Measurements from ENCODE around the gene ZBTB47. TPM values are rescaled to one million over a fixed set of nuclear protein-coding genes. Genes with fewer than 3 reads are reported as not detected.

The ZBTB47 gene
- polyA plus RNA-seq, 4 donors, result 0.89 to 11.4 (median 7.8) TPM

GRCh38 chr3:42693530-42693930 lies 40.0 kb downstream of the ZBTB47 start:
- FAIRE-seq, result no peak
- DNase-seq, result no peak
- Histone ChIP-seq H3K9me3 (ENCODE audit: control insufficient read depth in 2 of 2, insufficient read depth in 1 of 2, low read depth in 1 of 2, low read length in 1 of 2) (no peaks in the 10 kb centered on the region), H3K36me3 (ENCODE audit: control insufficient read depth in 3 of 3, insufficient read depth in 2 of 3, low read depth in 1 of 3, low read length in 3 of 3) (no peaks in the 10 kb centered on the region), H3K4me1 (ENCODE audit: control insufficient read depth in 3 of 3, insufficient read depth in 2 of 3, low read depth in 1 of 3, low read length in 2 of 3) (no peaks in the 10 kb centered on the region), H3K27me3 (ENCODE audit: control insufficient read depth in 3 of 3, insufficient read depth in 3 of 3, low read length in 3 of 3) (peaks cover 0 to 9% (median 0%) of the 10 kb centered on the region in 3 donors), H3K4me3 (ENCODE audit: low read depth in 1 of 3, low read length in 3 of 3) (no peak overlapping the region), H3K27ac (ENCODE audit: low read depth in 1 of 3, low read length in 2 of 3) (no peak overlapping the region)
- whole genome bisulfite sequencing, 3 donors, result 70 to 73% (median 72%) methylated on average over 4 of the region's 4 CpGs

DNA sequence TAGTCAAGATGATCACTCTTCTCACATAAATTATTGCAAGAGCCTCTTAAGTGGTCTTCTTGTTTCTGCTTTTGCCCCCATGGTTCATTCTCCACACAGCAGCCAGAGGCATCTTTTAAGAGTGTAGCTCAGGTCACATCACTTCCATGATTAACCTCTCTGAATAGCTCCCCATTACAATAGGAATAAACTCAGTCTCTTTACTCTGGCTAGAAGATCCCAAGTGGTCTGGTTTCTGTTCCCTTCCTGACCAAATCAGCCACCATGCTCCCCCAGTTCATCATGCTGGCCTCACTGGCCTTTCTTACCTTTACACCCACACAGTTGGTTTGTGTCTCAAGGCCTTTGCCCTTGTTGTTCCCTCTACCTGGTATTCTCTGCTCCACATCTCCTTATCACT lies 40.9 kb downstream of the ZBTB47 start:
- no peak overlapping the region for H3K27ac ChIP-seq (ENCODE audit: low read depth in 1 of 3, low read length in 2 of 3)
- FAIRE-seq (no peak), DNase-seq (no peak)

GRCh38 chr3:42696356-42697288 lies 43.1 kb downstream of the ZBTB47 start:
- H3K36me3 ChIP-seq (ENCODE audit: control insufficient read depth in 3 of 3, insufficient read depth in 2 of 3, low read depth in 1 of 3, low read length in 3 of 3), result no peaks in the 10 kb centered on the region
- no peaks in the 10 kb centered on the region for H3K9me3 ChIP-seq (ENCODE audit: control insufficient read depth in 2 of 2, insufficient read depth in 1 of 2, low read depth in 1 of 2, low read length in 1 of 2)
- H3K4me3 ChIP-seq (ENCODE audit: low read depth in 1 of 3, low read length in 3 of 3), result no peak overlapping the region
- DNase-seq (no peak), FAIRE-seq (no peak)
- no peaks in the 10 kb centered on the region for H3K4me1 ChIP-seq (ENCODE audit: control insufficient read depth in 3 of 3, insufficient read depth in 2 of 3, low read depth in 1 of 3, low read length in 2 of 3)
- no peak overlapping the region for H3K27ac ChIP-seq (ENCODE audit: low read depth in 1 of 3, low read length in 2 of 3)
- H3K27me3 ChIP-seq (ENCODE audit: control insufficient read depth in 3 of 3, insufficient read depth in 3 of 3, low read length in 3 of 3), result peaks cover 0 to 6% (median 0%) of the 10 kb centered on the region in 3 donors
- WGBS, 3 donors, result 66 to 75% (median 67%) methylated on average over 19 of the region's 19 CpGs

More for the DNA sequence above, 40.9 kb downstream of the ZBTB47 start:
- Histone ChIP-seq H3K4me3 (ENCODE audit: low read depth in 1 of 3, low read length in 3 of 3) (no peak overlapping the region), H3K9me3 (ENCODE audit: control insufficient read depth in 2 of 2, insufficient read depth in 1 of 2, low read depth in 1 of 2, low read length in 1 of 2) (no peaks in the 10 kb centered on the region), H3K36me3 (ENCODE audit: control insufficient read depth in 3 of 3, insufficient read depth in 2 of 3, low read depth in 1 of 3, low read length in 3 of 3) (no peaks in the 10 kb centered on the region), H3K4me1 (ENCODE audit: control insufficient read depth in 3 of 3, insufficient read depth in 2 of 3, low read depth in 1 of 3, low read length in 2 of 3) (no peaks in the 10 kb centered on the region), H3K27me3 (ENCODE audit: control insufficient read depth in 3 of 3, insufficient read depth in 3 of 3, low read length in 3 of 3) (peaks cover 0 to 9% (median 0%) of the 10 kb centered on the region in 3 donors)

- no peak for DNase-seq
- FAIRE-seq, result no peak
- H3K27ac ChIP-seq (ENCODE audit: low read depth in 1 of 3, low read length in 2 of 3), result no peak overlapping the region
- H3K36me3 ChIP-seq (ENCODE audit: control insufficient read depth in 3 of 3, insufficient read depth in 2 of 3, low read depth in 1 of 3, low read length in 3 of 3), result no peaks in the 10 kb centered on the region
- H3K4me3 ChIP-seq (ENCODE audit: low read depth in 1 of 3, low read length in 3 of 3), result no peak overlapping the region
- H3K9me3 ChIP-seq (ENCODE audit: control insufficient read depth in 2 of 2, insufficient read depth in 1 of 2, low read depth in 1 of 2, low read length in 1 of 2), result no peaks in the 10 kb centered on the region
- H3K4me1 ChIP-seq (ENCODE audit: control insufficient read depth in 3 of 3, insufficient read depth in 2 of 3, low read depth in 1 of 3, low read length in 2 of 3), result no peaks in the 10 kb centered on the region
- WGBS, 3 donors, result 80 to 87% (median 85%) methylated on average over 18 of the region's 18 CpGs
- peaks cover 0 to 3% (median 0%) of the 10 kb centered on the region in 3 donors for H3K27me3 ChIP-seq (ENCODE audit: control insufficient read depth in 3 of 3, insufficient read depth in 3 of 3, low read length in 3 of 3)
These were observed 44.0 kb downstream of the ZBTB47 start for GRCh38 chr3:42697289-42698051.

DNA sequence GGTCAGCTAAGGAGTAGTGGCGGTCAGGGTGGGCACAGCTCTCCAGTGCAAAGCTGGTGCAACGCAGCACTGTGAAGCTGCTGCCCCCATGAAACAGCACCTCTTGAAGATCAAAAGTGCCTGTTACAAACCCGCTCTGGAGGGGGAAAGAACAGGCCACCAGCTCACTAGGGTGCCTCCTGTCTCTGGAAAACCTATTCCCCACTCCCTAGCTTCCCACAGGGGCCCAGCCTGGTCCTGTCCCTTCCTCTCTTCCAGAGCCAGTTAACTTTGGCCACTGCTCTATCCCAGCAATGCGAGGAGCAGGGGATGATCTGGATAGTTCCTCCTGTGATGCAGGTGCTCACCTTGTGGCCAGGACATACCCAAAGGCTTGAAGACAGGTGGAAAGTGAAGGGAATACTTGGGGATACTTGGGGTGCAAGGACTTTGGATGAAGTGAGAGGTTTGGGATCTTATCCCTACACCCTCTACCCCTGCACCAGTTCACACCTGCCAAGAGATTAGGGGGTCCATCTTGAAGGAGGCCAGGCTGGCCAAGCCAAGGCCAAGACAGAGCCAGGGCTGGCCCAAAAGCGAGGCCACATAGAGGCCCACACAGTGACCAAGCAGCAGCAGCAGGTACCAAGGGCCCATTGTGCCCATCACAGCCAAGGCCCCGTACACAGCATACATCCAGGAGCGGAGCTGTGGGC lies 44.9 kb downstream of the ZBTB47 start:
- no peak for FAIRE-seq
- no peak overlapping the region for H3K27ac ChIP-seq (ENCODE audit: low read depth in 1 of 3, low read length in 2 of 3)
- WGBS, 3 donors, result 83 to 87% (median 84%) methylated on average over 7 of the region's 7 CpGs
- no peaks in the 10 kb centered on the region for H3K4me1 ChIP-seq (ENCODE audit: control insufficient read depth in 3 of 3, insufficient read depth in 2 of 3, low read depth in 1 of 3, low read length in 2 of 3)
- no peaks in the 10 kb centered on the region for H3K9me3 ChIP-seq (ENCODE audit: control insufficient read depth in 2 of 2, insufficient read depth in 1 of 2, low read depth in 1 of 2, low read length in 1 of 2)
- DNase-seq, result no peak
- no peaks in the 10 kb centered on the region for H3K36me3 ChIP-seq (ENCODE audit: control insufficient read depth in 3 of 3, insufficient read depth in 2 of 3, low read depth in 1 of 3, low read length in 3 of 3)
- H3K4me3 ChIP-seq (ENCODE audit: low read depth in 1 of 3, low read length in 3 of 3), result no peak overlapping the region
- H3K27me3 ChIP-seq (ENCODE audit: control insufficient read depth in 3 of 3, insufficient read depth in 3 of 3, low read length in 3 of 3), result peaks cover 0 to 3% (median 0%) of the 10 kb centered on the region in 3 donors

DNA sequence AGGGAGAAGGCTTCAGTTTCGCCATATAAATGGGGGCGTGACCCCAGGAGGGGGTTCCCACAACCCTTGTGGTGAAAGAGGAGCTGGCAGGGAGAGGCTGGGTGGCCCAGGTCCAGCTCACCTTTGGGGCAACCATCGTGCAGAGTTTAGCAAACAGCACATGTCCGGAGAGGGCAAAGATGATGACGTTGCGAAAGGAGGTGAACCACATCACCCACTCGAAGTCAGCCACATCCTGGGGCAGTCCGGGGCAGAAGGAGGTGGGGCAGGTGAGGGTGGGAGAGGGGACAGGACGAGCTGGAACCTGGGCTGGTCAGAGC lies 45.4 kb downstream of the ZBTB47 start:
- DNase-seq, result no peak
- no peaks in the 10 kb centered on the region for H3K36me3 ChIP-seq (ENCODE audit: control insufficient read depth in 3 of 3, insufficient read depth in 2 of 3, low read depth in 1 of 3, low read length in 3 of 3)
- no peak for FAIRE-seq
- H3K27ac ChIP-seq (ENCODE audit: low read depth in 1 of 3, low read length in 2 of 3), result no peak overlapping the region
- no peaks in the 10 kb centered on the region for H3K9me3 ChIP-seq (ENCODE audit: control insufficient read depth in 2 of 2, insufficient read depth in 1 of 2, low read depth in 1 of 2, low read length in 1 of 2)
- WGBS, 3 donors, result 43 to 70% (median 63%) methylated on average over 9 of the region's 9 CpGs
- no peak overlapping the region for H3K4me3 ChIP-seq (ENCODE audit: low read depth in 1 of 3, low read length in 3 of 3)
- no peaks in the 10 kb centered on the region for H3K4me1 ChIP-seq (ENCODE audit: control insufficient read depth in 3 of 3, insufficient read depth in 2 of 3, low read depth in 1 of 3, low read length in 2 of 3)
- H3K27me3 ChIP-seq (ENCODE audit: control insufficient read depth in 3 of 3, insufficient read depth in 3 of 3, low read length in 3 of 3), result peaks cover 0 to 3% (median 0%) of the 10 kb centered on the region in 3 donors

GRCh38 chr3:42699511-42699971 lies 46.0 kb downstream of the ZBTB47 start:
- Histone ChIP-seq H3K9me3 (ENCODE audit: control insufficient read depth in 2 of 2, insufficient read depth in 1 of 2, low read depth in 1 of 2, low read length in 1 of 2) (no peaks in the 10 kb centered on the region), H3K36me3 (ENCODE audit: control insufficient read depth in 3 of 3, insufficient read depth in 2 of 3, low read depth in 1 of 3, low read length in 3 of 3) (no peaks in the 10 kb centered on the region), H3K4me1 (ENCODE audit: control insufficient read depth in 3 of 3, insufficient read depth in 2 of 3, low read depth in 1 of 3, low read length in 2 of 3) (no peaks in the 10 kb centered on the region), H3K27ac (ENCODE audit: low read depth in 1 of 3, low read length in 2 of 3) (no peak overlapping the region), H3K27me3 (ENCODE audit: control insufficient read depth in 3 of 3, insufficient read depth in 3 of 3, low read length in 3 of 3) (peaks cover 0 to 3% (median 0%) of the 10 kb centered on the region in 3 donors), H3K4me3 (ENCODE audit: low read depth in 1 of 3, low read length in 3 of 3) (no peak overlapping the region)
- WGBS, 3 donors, result 65 to 69% (median 66%) methylated on average over 10 of the region's 10 CpGs
- FAIRE-seq (no peak), DNase-seq (no peak)

Measured in small intestine (tissue), 7 donors.